ENCODE data around the gene LRRC4C. TPM values are rescaled to one million over a fixed set of nuclear protein-coding genes. Genes with fewer than 3 reads are reported as not detected.

LRRC4C gene
- total RNA-seq, 3 donors from 2014 or later (not counting 1 experiment from before 2014, with no cell fraction given): not detected

GRCh38 chr11:41384329-41384728, 75.1 kb downstream of the LRRC4C start:
- ATAC-seq (no peak), DNase-seq (no peak)
- Mint-ChIP-seq H3K36me3 (no peaks in the 10 kb centered on the region), H3K27me3 (ENCODE audit: low read depth in 2 of 2) (no peaks in the 10 kb centered on the region), H3K4me3 (no peak overlapping the region), H3K27ac (no peak overlapping the region), H3K4me1 (no peaks in the 10 kb centered on the region), H3K9me3 (peaks cover 0 to 10% of the 10 kb centered on the region in 2 donors)
- Histone ChIP-seq H3K36me3 (ENCODE audit: control insufficient read depth, insufficient read depth, low read length) (no peaks in the 10 kb centered on the region), H3K4me1 (ENCODE audit: control insufficient read depth, insufficient read depth, low read length) (no peaks in the 10 kb centered on the region), H3K27ac (ENCODE audit: low read length) (no peak overlapping the region), H3K9me3 (ENCODE audit: control insufficient read depth, insufficient read depth, low read length) (no peaks in the 10 kb centered on the region), H3K27me3 (ENCODE audit: control insufficient read depth, insufficient read depth, low read length) (no peaks in the 10 kb centered on the region), H3K4me3 (ENCODE audit: low read length) (no peak overlapping the region)
- intact Hi-C loops (cut with micrococcal nuclease): no loop called here
- WGBS (ENCODE audit: insufficient coverage): 100% methylated on average over 1 of the region's 1 CpG
- TF ChIP-seq CTCF (IDR thresholded peaks at IDR 0.05): no peak

DNA sequence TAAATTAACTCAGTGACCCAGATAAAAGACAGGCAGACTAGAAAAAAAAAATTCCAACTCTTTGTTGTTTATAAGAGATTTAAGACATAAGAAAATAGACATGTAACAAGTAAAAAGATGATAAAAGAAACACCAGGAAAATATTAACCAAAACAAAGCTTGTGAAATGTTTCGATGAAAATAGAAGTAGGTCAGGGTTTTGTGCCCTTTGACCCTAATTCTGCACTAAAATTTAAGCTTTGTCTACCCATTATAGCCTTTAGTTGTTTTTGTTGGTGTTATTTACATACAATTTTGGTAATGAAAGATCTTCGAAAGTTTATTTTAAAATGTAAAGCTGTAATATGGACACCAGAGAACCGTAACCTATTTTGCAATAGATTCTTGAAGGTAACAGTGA, 75.7 kb downstream of the LRRC4C start:
- Histone ChIP-seq H3K4me1 (ENCODE audit: control insufficient read depth, insufficient read depth, low read length) (no peaks in the 10 kb centered on the region), H3K36me3 (ENCODE audit: control insufficient read depth, insufficient read depth, low read length) (no peaks in the 10 kb centered on the region), H3K4me3 (ENCODE audit: low read length) (no peak overlapping the region), H3K27me3 (ENCODE audit: control insufficient read depth, insufficient read depth, low read length) (no peaks in the 10 kb centered on the region), H3K9me3 (ENCODE audit: control insufficient read depth, insufficient read depth, low read length) (no peaks in the 10 kb centered on the region), H3K27ac (ENCODE audit: low read length) (no peak overlapping the region)
- Mint-ChIP-seq H3K4me3 (no peak overlapping the region), H3K27ac (no peak overlapping the region), H3K27me3 (ENCODE audit: low read depth in 2 of 2) (no peaks in the 10 kb centered on the region), H3K36me3 (no peaks in the 10 kb centered on the region), H3K4me1 (no peaks in the 10 kb centered on the region), H3K9me3 (peaks cover 2 to 7% of the 10 kb centered on the region in 2 donors)
- no peak for TF ChIP-seq CTCF (IDR thresholded peaks at IDR 0.05)
- DNase-seq (no peak), ATAC-seq (no peak)
- no CpG with 5 or more reads among the region's 3 CpGs for WGBS (ENCODE audit: insufficient coverage)
- intact Hi-C loops (cut with micrococcal nuclease): no loop called here

DNA sequence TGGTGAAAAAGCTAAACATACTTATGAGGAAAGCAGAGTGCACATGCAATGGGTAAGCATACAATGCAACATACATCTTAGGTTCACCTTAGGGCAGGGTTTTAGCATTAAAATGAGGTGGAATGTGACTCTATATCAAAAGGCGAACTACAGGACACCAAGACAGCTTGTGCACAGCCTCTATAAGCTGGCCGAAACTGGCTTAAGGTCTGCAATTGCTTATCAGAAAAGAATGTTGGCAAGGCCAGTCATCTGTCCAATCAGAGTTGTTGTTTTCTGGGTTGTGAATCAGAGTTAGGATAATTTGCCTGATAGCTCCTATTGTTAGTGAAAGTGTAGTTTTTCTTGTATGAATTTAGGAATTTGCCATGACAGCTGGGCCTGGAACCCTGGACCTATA, 76.5 kb downstream of the LRRC4C start:
- Mint-ChIP-seq H3K27me3 (ENCODE audit: low read depth in 2 of 2) (no peaks in the 10 kb centered on the region), H3K36me3 (no peaks in the 10 kb centered on the region), H3K27ac (no peak overlapping the region), H3K9me3 (peaks cover 3 to 7% of the 10 kb centered on the region in 2 donors), H3K4me1 (no peaks in the 10 kb centered on the region), H3K4me3 (no peak overlapping the region)
- Histone ChIP-seq H3K27ac (ENCODE audit: low read length) (no peak overlapping the region), H3K4me1 (ENCODE audit: control insufficient read depth, insufficient read depth, low read length) (no peaks in the 10 kb centered on the region), H3K36me3 (ENCODE audit: control insufficient read depth, insufficient read depth, low read length) (no peaks in the 10 kb centered on the region), H3K27me3 (ENCODE audit: control insufficient read depth, insufficient read depth, low read length) (no peaks in the 10 kb centered on the region), H3K9me3 (ENCODE audit: control insufficient read depth, insufficient read depth, low read length) (no peaks in the 10 kb centered on the region), H3K4me3 (ENCODE audit: low read length) (no peak overlapping the region)
- intact Hi-C loops (cut with micrococcal nuclease): no loop called here
- TF ChIP-seq CTCF (IDR thresholded peaks at IDR 0.05): no peak
- 78% methylated on average over 2 of the region's 2 CpGs for WGBS (ENCODE audit: insufficient coverage)
- no peak for DNase-seq
- ATAC-seq: no peak

- Histone ChIP-seq H3K27me3 (ENCODE audit: control insufficient read depth, insufficient read depth, low read length) (no peaks in the 10 kb centered on the region), H3K27ac (ENCODE audit: low read length) (no peak overlapping the region), H3K9me3 (ENCODE audit: control insufficient read depth, insufficient read depth, low read length) (no peaks in the 10 kb centered on the region), H3K36me3 (ENCODE audit: control insufficient read depth, insufficient read depth, low read length) (no peaks in the 10 kb centered on the region), H3K4me1 (ENCODE audit: control insufficient read depth, insufficient read depth, low read length) (no peaks in the 10 kb centered on the region), H3K4me3 (ENCODE audit: low read length) (no peak overlapping the region)
- ATAC-seq (no peak), DNase-seq (no peak)
- Mint-ChIP-seq H3K27ac (no peak overlapping the region), H3K4me3 (no peak overlapping the region), H3K4me1 (no peaks in the 10 kb centered on the region), H3K36me3 (no peaks in the 10 kb centered on the region), H3K9me3 (peaks cover 3 to 7% of the 10 kb centered on the region in 2 donors), H3K27me3 (ENCODE audit: low read depth in 2 of 2) (no peaks in the 10 kb centered on the region)
- intact Hi-C loops (cut with micrococcal nuclease): no loop called here
- no peak for TF ChIP-seq CTCF (IDR thresholded peaks at IDR 0.05)
These were observed 80.4 kb downstream of the LRRC4C start for GRCh38 chr11:41379084-41379483.

Data from natural killer cell (primary cell).